GM12878 (cell line): ENCODE data around the gene UGT2A3. TPM values are rescaled to one million over a fixed set of nuclear protein-coding genes. Genes with fewer than 3 reads are reported as not detected.

Source experiments
- BRCA1 ChIP-seq: IDR thresholded peaks from 2 replicates; pipeline ENCODE4 v1.6.1; 2011; ENCODE audit warnings: low read depth, low read length, improper control_type of control experiment
- CBX3 ChIP-seq: fragments of 200-600 bp; sonication (generic); IDR thresholded peaks from 2 replicates; pipeline ENCODE4 v1.6.1; 2016; ENCODE audit warnings: low read depth, borderline replicate concordance
- E4F1 ChIP-seq: fragments of 450-650 bp; IDR thresholded peaks from 2 replicates; pipeline ENCODE4 v1.6.1; 2018; ENCODE audit warnings: borderline replicate concordance, mild to moderate bottlenecking; ENCODE audit not compliant: partially characterized antibody
- EP300 ChIP-seq, 2 experiments: fragments of 150-350 bp in 1 of 2; IDR thresholded peaks; 2 replicates each; pipeline ENCODE4 v1.6.1; 2011 to 2012; ENCODE audit warnings: low read depth in 2 of 2, low read length in 2 of 2, borderline replicate concordance in 1 of 2, improper control_type of control experiment in 1 of 2, inconsistent platforms in 1 of 2; ENCODE audit not compliant: control insufficient read depth in 1 of 2
- ETV6 ChIP-seq, 2 experiments: fragments of 450-650 bp in 1 of 2; IDR thresholded peaks in 1 of 2; conservative IDR thresholded peaks in 1 of 2; 2 replicates each; pipeline ENCODE4 v1.6.1; 2014; ENCODE audit warnings: antibody characterized with exemption in 1 of 2, borderline replicate concordance in 1 of 2, low read depth in 1 of 2, mild to moderate bottlenecking in 1 of 2, moderate library complexity in 1 of 2
- HDAC2 ChIP-seq: fragments of 200-600 bp; sonication (generic); IDR thresholded peaks from 2 replicates; pipeline ENCODE4 v1.6.1; 2017
- LARP7 ChIP-seq: fragments of 450-650 bp; IDR thresholded peaks from 2 replicates; pipeline ENCODE4 v1.6.1; 2017; ENCODE audit warnings: mild to moderate bottlenecking
- RAD51 ChIP-seq: fragments of 450-650 bp; IDR thresholded peaks from 2 replicates; pipeline ENCODE4 v1.6.1; 2016; ENCODE audit warnings: moderate library complexity, mild to moderate bottlenecking, inconsistent platforms
- REST ChIP-seq: IDR thresholded peaks from 2 replicates; pipeline ENCODE4 v1.6.1; 2012; ENCODE audit warnings: mild to moderate bottlenecking, low read depth, low read length
- RFX5 ChIP-seq: IDR thresholded peaks from 2 replicates; pipeline ENCODE4 v1.6.1; 2011; ENCODE audit warnings: low read depth, low read length, improper control_type of control experiment
- SP1 ChIP-seq: IDR thresholded peaks from one replicate; pipeline ENCODE4 v1.6.1; 2011; ENCODE audit warnings: low read depth, low read length
- USF2 ChIP-seq: IDR thresholded peaks from 2 replicates; pipeline ENCODE4 v1.6.1; 2011; ENCODE audit warnings: low read depth, low read length, improper control_type of control experiment, borderline replicate concordance
- ZBED1 ChIP-seq: IDR thresholded peaks from 2 replicates; pipeline ENCODE4 v1.6.1; 2016; ENCODE audit warnings: borderline replicate concordance
- ZNF592 ChIP-seq: fragments of 450-650 bp; IDR thresholded peaks from 2 replicates; pipeline ENCODE4 v1.6.1; 2017; ENCODE audit warnings: mild to moderate bottlenecking, moderate library complexity
- polyA plus RNA-seq, 11 experiments: library from polyadenylated mRNA; depleted of rRNA in 4 of 11; unstranded in 6 of 11; stranded (reverse) in 5 of 11; fragments of >200 nt; fragmentation: Nextera tagmentation in 4 of 11; fragmentation: Illumina TruSeq in 1 of 11; extraction: Ambion mirVana in 4 of 11; extraction: Trizol in 1 of 11; gene quantifications; 1 replicate in 1 of 11; 2 replicates in 10 of 11; pipeline versions ENCODE4 v1.2.1 to v1.2.3, GENCODE V29; 2011 to 2016; ENCODE audit warnings: inconsistent platforms in 2 of 11, missing spikeins in 2 of 11, low read depth in 1 of 11
- total RNA-seq, 4 experiments: library from RNA; depleted of rRNA in 3 of 4; stranded (reverse); fragments of >200 nt in 3 of 4; fragmentation: Illumina TruSeq in 1 of 4; extraction: Trizol in 1 of 4; gene quantifications; 2 replicates each; pipeline versions ENCODE4 v1.2.1 to v1.2.3, GENCODE V29; 2013 to 2021

UGT2A3 gene
- total and polyA plus RNA-seq, 10 of the 15 experiments (the other 5 are each of a cell fraction or from before 2014, with no cell fraction given), result 0.04 to 0.18 (median 0.09) TPM; not detected in 2

- TF ChIP-seq ZNF592 (no peak), LARP7 (no peak), EP300 (IDR thresholded peaks at IDR 0.05; ENCODE audit: borderline replicate concordance in 1 of 2, control insufficient read depth in 1 of 2, low read depth in 2 of 2, low read length in 2 of 2) (no peak), SP1 (no peak), USF2 (no peak), ZBED1 (no peak), HDAC2 (no peak), CBX3 (no peak), RFX5 (no peak), BRCA1 (no peak), E4F1 (no peak), RAD51 (no peak), ETV6 (conservative IDR thresholded peaks at IDR 0.05 in 1 of 2, IDR thresholded peaks at IDR 0.05 in 1 of 2; ENCODE audit: borderline replicate concordance in 1 of 2, low read depth in 1 of 2) (no peak), REST (no peak)
These were observed 43.7 kb upstream of the UGT2A3 start (continued) for GRCh38 chr4:68995292-68995691.
